Left cardiac atrium (tissue), 4 donors: Measurements from ENCODE around the gene AGMO. TPM values are rescaled to one million over a fixed set of nuclear protein-coding genes. Genes with fewer than 3 reads are reported as not detected.

Source experiments
- ATAC-seq, 2 donors: fragments of 200-7000 bp; cut with Tn5 transposase; one replicate each; pipeline ENCODE4 v1.9.1; 2020; ENCODE audit warnings: mild to moderate bottlenecking in 2 of 2, moderate library complexity in 2 of 2
- DNase-seq: peaks from one replicate; pipeline ENCODE4 v3.0.0-alpha.2; 2020
- intact Hi-C, 2 donors: fragments of 100-400 bp; cut with DNase I; formaldehyde crosslinking; loops; one replicate each; pipeline versions ENCODE4 v1.14.1 to v1.15.1; 2022 to 2023
- total RNA-seq, 2 donors: library from RNA; stranded (reverse); fragmentation: NEBNext Ultra II Directional; extraction: Animal tissue kit (Norgen Biotek cat#: 25700); gene quantifications; one replicate each; pipeline ENCODE4 v1.2.1, GENCODE V29; 2021
- donor health status: DM: no; HTN: yes; CAD: no.
- donor health status: DM: no; HTN: yes; CAD: no; lungs with severe emphysema.
- donor health status: DM: yes; HTN: yes; CAD: no.
- donor health status: Dilated cardiomyopathy.

The AGMO gene
- total RNA-seq, 2 donors from 2014 or later = 0.55 to 0.62 TPM

DNA sequence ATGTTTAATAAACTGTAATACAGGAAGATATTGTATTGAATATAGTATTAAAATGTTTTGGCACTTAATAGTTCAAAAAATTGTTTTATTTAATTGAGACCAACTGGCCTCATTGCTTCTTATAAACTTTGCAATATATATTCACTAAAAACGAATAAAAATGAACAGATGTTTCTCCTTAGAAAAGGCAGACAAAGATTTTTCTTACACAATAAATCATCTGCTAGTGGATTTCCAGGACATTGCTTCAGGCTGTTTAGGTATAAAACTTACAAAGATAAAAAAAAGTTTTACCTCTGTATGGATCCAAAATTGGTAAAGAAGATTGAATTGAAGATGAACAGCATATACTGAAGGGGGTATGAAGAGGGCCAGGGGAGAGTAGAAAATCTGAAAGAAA, 143.6 kb downstream of the AGMO start:
- intact Hi-C loops = no loop called here
- ATAC-seq (no peak), DNase-seq (no peak)

DNA sequence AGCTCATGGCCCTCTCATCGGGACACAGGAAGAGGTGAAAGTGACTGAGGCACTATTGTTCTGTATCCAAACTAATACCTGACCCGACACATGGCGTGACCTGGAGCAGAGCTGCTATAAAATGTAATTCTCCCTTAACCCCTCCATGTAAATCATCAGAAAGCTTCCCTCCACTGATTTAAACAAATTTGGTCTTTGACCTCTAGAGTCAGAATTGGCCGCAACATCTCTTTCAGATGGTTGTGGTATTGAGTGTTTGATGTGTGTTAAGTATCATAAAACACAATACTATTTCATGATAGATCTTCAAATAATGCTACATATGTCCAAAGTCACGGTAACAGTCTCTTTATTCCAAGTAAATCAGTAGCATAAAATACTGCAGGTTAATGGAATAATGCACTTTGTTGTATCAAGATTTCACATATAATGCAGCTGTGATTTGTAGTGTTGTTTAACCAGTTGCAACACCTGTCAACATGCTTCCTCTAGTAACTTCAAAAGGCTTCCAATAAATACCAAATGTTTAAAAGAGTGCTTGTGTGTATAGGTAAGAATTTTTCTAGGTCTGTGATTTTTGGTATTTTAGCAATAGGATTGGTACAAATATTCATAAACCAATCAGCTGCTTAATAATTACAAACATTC, 144.3 kb downstream of the AGMO start:
- ATAC-seq (no peak), DNase-seq (no peak)
- intact Hi-C loops = no loop called here

GRCh38 chr7:15411019-15411418, 150.8 kb downstream of the AGMO start:
- intact Hi-C loops = no loop called here
- DNase-seq (no peak), ATAC-seq (no peak)

DNA sequence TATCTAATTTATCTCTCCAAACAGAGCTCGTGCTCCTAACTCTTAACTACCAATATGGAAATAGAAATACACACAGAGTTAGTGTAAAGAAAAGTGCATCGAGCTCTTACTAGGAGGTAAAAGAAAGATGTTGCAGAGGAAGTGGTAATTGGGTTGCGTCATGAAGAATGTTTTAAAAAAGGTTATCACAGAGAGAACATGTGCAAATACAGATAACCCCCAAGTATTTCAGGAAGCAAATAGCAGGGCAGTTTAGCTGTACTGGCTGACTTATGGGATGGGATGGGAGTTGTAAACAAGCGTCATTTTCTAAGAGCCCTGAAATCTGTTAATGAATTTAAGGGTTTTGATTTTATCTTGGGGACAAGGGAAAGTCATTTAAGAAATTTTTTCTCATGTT, 153.9 kb downstream of the AGMO start:
- DNase-seq (no peak), ATAC-seq (no peak)
- intact Hi-C loops = no loop called here

DNA sequence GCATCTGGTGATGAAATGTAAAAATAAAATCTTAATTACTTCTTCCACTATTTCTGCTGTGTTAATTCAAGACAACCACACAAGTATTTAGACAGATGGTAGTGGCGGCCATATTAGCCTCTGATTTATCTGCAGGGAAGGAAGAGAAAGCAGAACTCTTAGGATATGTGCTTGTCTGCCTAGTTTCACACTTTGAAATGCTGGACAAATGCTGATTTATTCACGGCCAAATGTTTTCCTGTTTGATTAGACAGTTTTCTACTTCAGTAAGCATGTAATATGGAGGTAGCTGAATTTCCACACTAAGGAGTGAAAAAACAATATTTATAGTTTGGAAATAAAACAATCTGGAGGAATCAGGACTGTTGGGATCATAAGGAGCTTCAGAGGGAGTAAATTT, 158.1 kb downstream of the AGMO start:
- DNase-seq (no peak), ATAC-seq (no peak)
- intact Hi-C loops = no loop called here

- ATAC-seq (no peak), DNase-seq (no peak)
- intact Hi-C loops = no loop called here
Measured at GRCh38 chr7:15403315-15403714, 158.5 kb downstream of the AGMO start.

DNA sequence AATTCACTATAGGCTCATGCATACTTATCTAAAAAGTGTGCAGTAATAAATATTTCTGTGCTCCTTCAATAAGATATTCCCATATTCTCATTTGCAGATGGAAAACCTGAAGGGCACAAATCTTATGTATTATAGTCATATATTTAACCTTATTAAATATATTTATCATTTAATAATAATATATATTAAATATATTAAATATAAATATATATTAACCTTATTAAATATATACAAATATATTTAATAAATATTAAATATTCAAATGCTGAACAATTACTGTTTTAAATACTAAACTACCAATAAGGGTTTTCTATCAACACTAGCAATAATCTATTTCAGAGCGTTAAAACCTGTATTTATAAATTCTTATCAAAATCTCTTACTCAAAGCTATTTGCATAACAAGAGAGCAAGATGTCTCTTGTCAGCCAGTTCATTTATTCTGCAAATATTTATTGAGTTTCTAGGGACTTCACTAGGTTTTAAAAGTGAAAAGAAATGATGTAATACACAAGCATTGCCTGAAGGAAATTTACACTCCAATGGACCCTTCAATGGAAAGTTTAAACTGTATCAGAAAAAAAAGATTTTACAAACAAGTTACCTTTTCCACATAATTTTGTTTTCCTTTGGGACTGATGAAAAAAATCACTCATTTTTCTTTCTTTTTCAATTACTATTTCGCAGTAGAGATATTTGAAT, 159.2 kb downstream of the AGMO start:
- ATAC-seq = no peak
- no peak for DNase-seq
- intact Hi-C loops = no loop called here

- ATAC-seq (no peak), DNase-seq (no peak)
- intact Hi-C loops = no loop called here
Measured at GRCh38 chr7:15400440-15400839, 161.4 kb downstream of the AGMO start.

DNA sequence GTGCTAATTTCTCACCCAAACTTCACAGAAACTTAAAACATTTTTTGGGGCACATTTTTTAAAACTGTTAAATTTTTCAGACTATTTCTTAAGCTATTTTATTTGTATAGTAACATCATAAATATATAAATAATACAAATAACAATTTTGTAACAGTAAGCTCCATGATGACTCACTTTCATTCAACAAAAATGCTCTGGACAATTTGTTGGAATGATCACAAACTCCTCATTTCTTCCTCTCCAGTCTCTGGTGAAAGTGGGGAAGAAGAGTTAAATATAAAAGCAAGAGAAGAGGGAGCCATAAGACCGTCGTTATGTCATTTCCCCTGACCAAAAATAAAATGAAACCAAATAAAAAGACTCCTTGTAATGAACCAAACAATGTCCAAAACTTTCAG, 162.4 kb downstream of the AGMO start:
- no peak for DNase-seq
- intact Hi-C loops = no loop called here
- ATAC-seq = no peak

- intact Hi-C loops = no loop called here
- ATAC-seq (no peak), DNase-seq (no peak)
Measured at GRCh38 chr7:15397922-15398760, 163.7 kb downstream of the AGMO start.

DNA sequence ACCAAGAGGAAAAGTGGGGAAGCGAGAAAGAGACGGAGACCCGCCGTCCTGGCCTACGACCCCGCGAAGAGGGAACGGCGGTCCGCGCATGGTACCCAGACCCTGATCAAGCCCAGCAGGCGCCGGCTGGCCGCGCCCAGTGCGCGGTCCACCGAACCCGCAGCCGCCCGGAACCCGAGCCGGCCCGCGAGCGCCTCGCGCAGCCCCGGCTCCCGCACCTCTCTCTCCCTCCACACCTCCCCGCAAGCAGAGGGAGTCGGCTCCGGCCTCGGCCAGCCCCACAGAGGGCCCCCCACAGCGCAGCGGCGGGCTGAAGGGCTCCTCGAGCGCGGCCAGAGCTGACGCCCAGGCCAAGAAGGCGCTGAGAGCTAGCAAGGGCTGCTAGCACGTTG, 164.7 kb downstream of the AGMO start:
- DNase-seq (no peak), ATAC-seq (no peak)
- intact Hi-C loops = no loop called here

DNA sequence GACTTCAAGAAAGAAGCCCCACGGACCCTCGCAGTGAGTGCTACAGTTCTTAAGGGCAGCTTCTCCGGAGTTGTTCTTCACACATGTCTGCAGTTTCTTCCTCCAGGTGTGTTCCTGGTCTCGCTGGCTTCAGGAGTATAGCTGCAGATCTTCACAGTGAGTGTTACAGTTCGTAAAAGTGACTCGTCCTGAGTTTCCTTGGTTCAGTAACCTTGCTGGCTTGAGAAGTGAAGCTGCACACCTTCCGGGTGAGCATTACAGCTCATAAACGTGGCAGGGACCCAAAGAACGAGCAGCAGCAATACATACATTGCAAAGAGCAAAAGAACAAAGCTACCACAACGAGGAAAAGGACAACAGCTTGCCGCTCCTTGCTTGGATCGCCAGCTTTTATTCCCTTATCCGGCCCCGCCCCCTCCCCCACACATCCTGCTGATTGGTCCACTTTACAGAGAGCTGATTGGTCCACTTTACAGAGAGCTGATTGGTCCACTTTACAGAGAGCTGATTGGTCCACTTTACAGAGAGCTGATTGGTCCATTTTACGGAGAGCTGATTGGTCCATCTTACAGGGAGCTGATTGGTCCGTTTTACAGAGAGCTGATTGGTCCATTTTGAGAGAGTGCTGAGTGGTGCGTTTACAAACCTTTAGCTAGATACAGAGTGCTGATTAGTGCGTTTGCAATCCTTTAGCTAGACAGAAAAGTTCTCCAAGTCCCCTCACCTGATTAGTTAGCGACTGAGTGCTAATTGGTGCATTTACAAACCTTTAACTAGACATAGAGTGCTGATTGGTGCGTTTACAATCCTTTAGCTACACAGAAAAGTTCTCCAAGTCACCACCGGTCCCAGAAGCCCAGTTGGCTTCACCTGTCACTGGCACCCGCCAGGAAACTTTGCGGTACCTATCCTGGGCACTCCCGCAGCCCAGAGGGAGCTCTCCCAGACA, 165.3 kb downstream of the AGMO start:
- no peak for DNase-seq
- intact Hi-C loops = no loop called here
- ATAC-seq = no peak

DNA sequence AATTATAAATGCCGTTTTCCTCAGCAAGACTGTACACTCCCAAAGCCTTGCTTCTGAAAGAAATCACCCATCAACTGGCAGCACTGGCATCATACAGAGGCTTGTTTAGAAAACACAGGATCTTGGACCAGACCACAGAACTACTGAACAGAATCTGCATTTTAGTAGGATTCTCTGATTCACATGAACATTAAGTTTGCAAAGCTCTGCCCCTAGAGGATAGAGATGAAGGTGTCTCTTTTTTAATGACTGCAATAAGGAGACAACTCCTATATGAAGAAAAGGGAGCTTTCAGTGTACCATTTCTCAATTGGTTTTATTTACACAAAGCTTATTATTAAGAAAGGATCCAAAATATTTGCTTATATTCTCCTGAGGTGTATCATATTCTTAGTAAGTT, 172.7 kb downstream of the AGMO start:
- intact Hi-C loops = no loop called here
- ATAC-seq (no peak), DNase-seq (no peak)

DNA sequence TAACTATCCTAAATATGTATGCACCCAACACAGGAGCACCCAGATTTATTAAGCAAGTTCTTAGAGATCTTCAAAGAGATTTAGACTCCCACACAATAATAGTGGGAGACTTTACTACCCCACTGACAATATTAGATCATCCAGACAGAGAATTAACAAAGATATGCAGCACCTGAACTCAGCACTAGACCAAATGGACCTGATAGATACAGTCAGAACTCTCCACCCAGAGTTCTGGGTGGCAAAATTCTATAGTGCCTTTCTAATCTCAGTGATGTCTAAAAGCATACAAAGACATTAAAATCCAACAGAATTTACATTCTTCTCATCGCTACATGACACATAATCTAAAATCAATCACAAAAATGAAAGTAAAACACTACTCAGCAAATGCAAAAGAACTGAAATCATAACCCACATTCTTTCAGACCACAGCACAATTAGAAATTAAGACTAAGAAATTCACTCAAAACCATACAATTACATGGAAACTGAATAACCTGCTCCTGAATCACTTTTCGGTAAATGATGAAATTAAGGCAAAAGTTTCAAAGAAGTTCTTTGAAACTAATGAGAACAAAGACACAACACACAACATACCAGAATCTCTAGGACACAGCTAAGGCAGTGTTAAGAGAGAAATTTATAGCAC, 183.2 kb downstream of the AGMO start:
- intact Hi-C loops = no loop called here
- ATAC-seq (no peak), DNase-seq (no peak)

- intact Hi-C loops = no loop called here
Measured at GRCh38 chr7:15376600-15376999, 185.2 kb downstream of the AGMO start.

DNA sequence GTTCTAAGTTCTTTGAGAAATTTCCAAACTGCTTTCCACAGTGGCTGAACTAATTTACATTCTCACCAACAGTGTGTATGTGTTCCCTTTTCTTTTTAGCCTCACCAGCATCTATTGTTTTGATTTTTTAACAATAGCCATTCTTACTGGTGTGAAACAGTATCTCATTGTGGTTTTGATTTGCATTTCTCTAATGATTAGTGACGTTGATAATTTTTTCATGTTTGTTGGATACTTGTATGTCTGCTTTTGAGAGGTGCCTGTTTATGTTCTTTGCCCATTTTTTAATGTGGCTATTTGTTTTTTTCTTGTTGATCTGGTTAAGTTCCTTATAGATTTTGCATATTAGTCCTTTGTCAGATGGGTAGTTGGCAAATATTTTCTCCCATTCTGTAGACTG, 191.4 kb downstream of the AGMO start:
- intact Hi-C loops = no loop called here
- DNase-seq (no peak), ATAC-seq (no peak)

More at GRCh38 chr7:15376600-15376999, 185.2 kb downstream of the AGMO start:
- DNase-seq (no peak), ATAC-seq (no peak)

GRCh38 chr7:15368653-15369052, 193.2 kb downstream of the AGMO start:
- ATAC-seq (no peak), DNase-seq (no peak)
- intact Hi-C loops = no loop called here

GRCh38 chr7:15367897-15368296, 193.9 kb downstream of the AGMO start:
- no peak for ATAC-seq
- DNase-seq = no peak
- intact Hi-C loops = no loop called here

GRCh38 chr7:15358112-15358511, 203.7 kb downstream of the AGMO start:
- intact Hi-C loops = no loop called here
- ATAC-seq (no peak), DNase-seq (no peak)
